Stimulated activated naive CD4-positive, alpha-beta T cell (primary cell): Measurements from ENCODE around the gene IGF2.

Source experiments
- DNase-seq, 6 experiments: peaks; one replicate each; lab custom pipeline; 2025; lab: John Stamatoyannopoulos, UW

Gene IGF2

GRCh38 chr11:2122907-2123627 is 16.1 kb downstream of the IGF2 start:
- no peak for DNase-seq

GRCh38 chr11:2122222-2122906 is 16.8 kb downstream of the IGF2 start:
- no peak for DNase-seq

GRCh38 chr11:2121227-2122130 is 17.7 kb downstream of the IGF2 start:
- no peak for DNase-seq

GRCh38 chr11:2120359-2121100 is 18.7 kb downstream of the IGF2 start:
- no peak for DNase-seq

GRCh38 chr11:2118677-2119076 is 20.5 kb downstream of the IGF2 start:
- no peak for DNase-seq

GRCh38 chr11:2116680-2117079 is 22.5 kb downstream of the IGF2 start:
- no peak for DNase-seq

- no peak for DNase-seq
Measured at GRCh38 chr11:2115308-2115707, 23.9 kb downstream of the IGF2 start.

- no peak for DNase-seq
Measured at GRCh38 chr11:2114430-2115241, 24.6 kb downstream of the IGF2 start.

GRCh38 chr11:2113776-2114175 is 25.4 kb downstream of the IGF2 start:
- no peak for DNase-seq

- no peak for DNase-seq
Measured at GRCh38 chr11:2110521-2110920, 28.7 kb downstream of the IGF2 start.

GRCh38 chr11:2109541-2110019 is 29.6 kb downstream of the IGF2 start:
- DNase-seq: no peak

GRCh38 chr11:2108675-2109491 is 30.3 kb downstream of the IGF2 start:
- no peak for DNase-seq

- DNase-seq: no peak
Measured at GRCh38 chr11:2107941-2108630, 31.1 kb downstream of the IGF2 start.

GRCh38 chr11:2107521-2107920 is 31.7 kb downstream of the IGF2 start:
- no peak for DNase-seq

- no peak for DNase-seq
Measured at GRCh38 chr11:2106583-2107209, 32.5 kb downstream of the IGF2 start.

- DNase-seq: no peak
Measured at GRCh38 chr11:2105511-2105910, 33.7 kb downstream of the IGF2 start.

GRCh38 chr11:2104524-2105440 is 34.4 kb downstream of the IGF2 start:
- DNase-seq: no peak
